Panc1 (cell line): ENCODE measurements around the gene FARP1.

Experiments used
- CTCF ChIP-seq: fragments of 450-650 bp; IDR thresholded peaks from 2 replicates; pipeline ENCODE4 v1.5.1; 2017; ENCODE audit warnings: mild to moderate bottlenecking
- POLR2AphosphoS5 ChIP-seq: IDR thresholded peaks from 2 replicates; pipeline ENCODE4 v1.6.1; 2012; ENCODE audit warnings: mild to moderate bottlenecking, low read depth, low read length, moderate library complexity

- TF ChIP-seq CTCF (no peak), POLR2AphosphoS5 (no peak)
Observed at GRCh38 chr13:98449273-98449672, 306.4 kb downstream of the FARP1 start.
